ENCODE data around the gene INVS. TPM values are rescaled to one million over a fixed set of nuclear protein-coding genes. Genes with fewer than 3 reads are reported as not detected.
"Not testable (repeated sequence)": the region's sequence is repeated elsewhere in the genome, so short reads cannot be mapped to it uniquely, and the experiment has no call there.

The INVS gene, protein sequence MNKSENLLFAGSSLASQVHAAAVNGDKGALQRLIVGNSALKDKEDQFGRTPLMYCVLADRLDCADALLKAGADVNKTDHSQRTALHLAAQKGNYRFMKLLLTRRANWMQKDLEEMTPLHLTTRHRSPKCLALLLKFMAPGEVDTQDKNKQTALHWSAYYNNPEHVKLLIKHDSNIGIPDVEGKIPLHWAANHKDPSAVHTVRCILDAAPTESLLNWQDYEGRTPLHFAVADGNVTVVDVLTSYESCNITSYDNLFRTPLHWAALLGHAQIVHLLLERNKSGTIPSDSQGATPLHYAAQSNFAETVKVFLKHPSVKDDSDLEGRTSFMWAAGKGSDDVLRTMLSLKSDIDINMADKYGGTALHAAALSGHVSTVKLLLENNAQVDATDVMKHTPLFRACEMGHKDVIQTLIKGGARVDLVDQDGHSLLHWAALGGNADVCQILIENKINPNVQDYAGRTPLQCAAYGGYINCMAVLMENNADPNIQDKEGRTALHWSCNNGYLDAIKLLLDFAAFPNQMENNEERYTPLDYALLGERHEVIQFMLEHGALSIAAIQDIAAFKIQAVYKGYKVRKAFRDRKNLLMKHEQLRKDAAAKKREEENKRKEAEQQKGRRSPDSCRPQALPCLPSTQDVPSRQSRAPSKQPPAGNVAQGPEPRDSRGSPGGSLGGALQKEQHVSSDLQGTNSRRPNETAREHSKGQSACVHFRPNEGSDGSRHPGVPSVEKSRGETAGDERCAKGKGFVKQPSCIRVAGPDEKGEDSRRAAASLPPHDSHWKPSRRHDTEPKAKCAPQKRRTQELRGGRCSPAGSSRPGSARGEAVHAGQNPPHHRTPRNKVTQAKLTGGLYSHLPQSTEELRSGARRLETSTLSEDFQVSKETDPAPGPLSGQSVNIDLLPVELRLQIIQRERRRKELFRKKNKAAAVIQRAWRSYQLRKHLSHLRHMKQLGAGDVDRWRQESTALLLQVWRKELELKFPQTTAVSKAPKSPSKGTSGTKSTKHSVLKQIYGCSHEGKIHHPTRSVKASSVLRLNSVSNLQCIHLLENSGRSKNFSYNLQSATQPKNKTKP
- total RNA-seq = 11.7 TPM
- 5.0 TPM for polyA plus RNA-seq
- long read RNA-seq, donor 1 = 0 reads
- long read RNA-seq, donor 2 = 0 reads
- long read RNA-seq, donor 3, partial matches to known transcripts = 0 of 1 reads
- long read RNA-seq, donor 3, other reads (novel, unspliced or antisense) = 0 of 1 reads
- long read RNA-seq, donor 4 = 0 reads
- long read RNA-seq, donor 5, partial matches to known transcripts = 51 of 61 reads
- long read RNA-seq, donor 5, other reads (novel, unspliced or antisense) = 9 of 61 reads
- long read RNA-seq, donor 6, partial matches to known transcripts = 0 of 2 reads
- long read RNA-seq, donor 6, other reads (novel, unspliced or antisense) = 0 of 2 reads
- long read RNA-seq, donor 7, partial matches to known transcripts = 0 of 1 reads
- long read RNA-seq, donor 7, other reads (novel, unspliced or antisense) = 0 of 1 reads
- long read RNA-seq, donor 8 = 0 reads
- long read RNA-seq, donor 9 = 0 reads
- long read RNA-seq, donor 10, partial matches to known transcripts = 0 of 2 reads
- long read RNA-seq, donor 10, other reads (novel, unspliced or antisense) = 0 of 2 reads

- Histone ChIP-seq H3K36me3 (ENCODE audit: control insufficient read depth in 2 of 2, insufficient read depth in 2 of 2, low read length in 1 of 2) (peaks cover 2 to 13% of the 10 kb centered on the region in 2 donors), H3K4me1 (ENCODE audit: control insufficient read depth in 2 of 2, insufficient read depth in 2 of 2, low read length in 2 of 2) (peaks cover 0 to 12% of the 10 kb centered on the region in 2 donors), H3K27ac (ENCODE audit: low read depth in 1 of 2, low read length in 1 of 2) (peak within 1 kb of the TSS; percentile 77 to 90), H3K4me3 (ENCODE audit: low read length in 2 of 2) (peak within 1 kb of the TSS; percentile 82 to 87), H3K27me3 (ENCODE audit: control insufficient read depth in 2 of 2, insufficient read depth in 1 of 2, low read length in 1 of 2) (no peaks in the 10 kb centered on the region), H3K9me3 (ENCODE audit: control insufficient read depth in 2 of 2, insufficient read depth in 1 of 2, low read length in 1 of 2) (no peaks in the 10 kb centered on the region)
- DNase-seq (ENCODE audit: low read depth in 6 of 9, low spot score in 9 of 9) = peak; percentile 94 to 99 (median 97)
- under 1% methylated on average over 54 of the region's 54 CpGs for WGBS
Observed at GRCh38 chr9:100098887-100099721, at the start of gene INVS, which contains the start of gene ERP44. TSS of gene INVS (plus strand) at chr9:100099243. CDS start at chr9:100104522, 5,279 bp downstream. TSS of gene ERP44 (minus strand) at chr9:100099000. CDS start at chr9:100098840, 160 bp downstream.

DNA sequence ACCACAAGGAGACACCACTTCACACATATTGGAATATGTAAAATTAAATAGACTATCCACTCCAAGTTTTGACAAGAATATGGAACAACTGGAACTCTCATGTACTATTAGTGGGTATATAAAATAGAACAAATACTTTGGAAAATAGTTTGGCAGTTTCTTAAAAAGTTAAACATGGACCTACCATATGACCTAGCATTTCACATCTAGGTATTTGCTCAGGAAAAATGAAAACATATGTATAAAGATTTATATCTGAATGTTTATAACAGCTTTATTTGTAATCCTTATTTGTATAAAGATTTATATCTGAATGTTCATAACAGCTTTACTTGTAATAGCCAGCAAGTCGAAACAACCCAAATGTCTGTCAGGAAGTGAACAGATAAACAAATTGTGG, 49.5 kb upstream of the INVS start:
- no peak for DNase-seq (ENCODE audit: low read depth in 6 of 9, low spot score in 9 of 9)
- H3K27ac ChIP-seq (ENCODE audit: low read depth in 1 of 2, low read length in 1 of 2) = no peak overlapping the region
- 98% methylated on average over 1 of the region's 1 CpG for WGBS
- H3K27me3 ChIP-seq (ENCODE audit: control insufficient read depth in 2 of 2, insufficient read depth in 1 of 2, low read length in 1 of 2) = no peaks in the 10 kb centered on the region
- no peaks in the 10 kb centered on the region for H3K4me1 ChIP-seq (ENCODE audit: control insufficient read depth in 2 of 2, insufficient read depth in 2 of 2, low read length in 2 of 2)
- no peak overlapping the region for H3K4me3 ChIP-seq (ENCODE audit: low read length in 2 of 2)
- peaks cover 4 to 13% of the 10 kb centered on the region in 2 donors for H3K36me3 ChIP-seq (ENCODE audit: control insufficient read depth in 2 of 2, insufficient read depth in 2 of 2, low read length in 1 of 2)
- H3K9me3 ChIP-seq (ENCODE audit: control insufficient read depth in 2 of 2, insufficient read depth in 1 of 2, low read length in 1 of 2) = no peaks in the 10 kb centered on the region

DNA sequence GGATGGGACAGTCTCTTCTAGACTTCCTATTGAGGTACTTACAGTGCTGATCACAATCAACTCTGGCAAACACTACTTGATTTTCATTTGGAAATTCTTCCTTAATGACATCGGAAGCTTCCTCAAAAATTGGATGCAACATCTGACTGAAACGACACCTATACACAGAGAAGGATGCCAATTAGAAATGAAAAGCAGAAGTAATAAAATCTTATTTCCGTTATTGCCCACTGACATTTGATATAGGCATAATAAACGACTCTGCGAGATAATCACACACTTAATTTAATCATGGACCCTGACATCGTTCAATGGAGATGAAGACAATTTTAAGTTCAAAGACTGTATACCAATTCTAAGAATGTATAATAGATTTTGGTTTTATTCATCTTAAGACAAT, 46.7 kb upstream of the INVS start:
- Histone ChIP-seq H3K36me3 (ENCODE audit: control insufficient read depth in 2 of 2, insufficient read depth in 2 of 2, low read length in 1 of 2) (peaks cover 4 to 17% of the 10 kb centered on the region in 2 donors), H3K27ac (ENCODE audit: low read depth in 1 of 2, low read length in 1 of 2) (no peak overlapping the region), H3K9me3 (ENCODE audit: control insufficient read depth in 2 of 2, insufficient read depth in 1 of 2, low read length in 1 of 2) (no peaks in the 10 kb centered on the region), H3K4me1 (ENCODE audit: control insufficient read depth in 2 of 2, insufficient read depth in 2 of 2, low read length in 2 of 2) (no peaks in the 10 kb centered on the region), H3K4me3 (ENCODE audit: low read length in 2 of 2) (no peak overlapping the region), H3K27me3 (ENCODE audit: control insufficient read depth in 2 of 2, insufficient read depth in 1 of 2, low read length in 1 of 2) (no peaks in the 10 kb centered on the region)
- WGBS = 56% methylated on average over 6 of the region's 6 CpGs
- DNase-seq (ENCODE audit: low read depth in 6 of 9, low spot score in 9 of 9) = no peak

DNA sequence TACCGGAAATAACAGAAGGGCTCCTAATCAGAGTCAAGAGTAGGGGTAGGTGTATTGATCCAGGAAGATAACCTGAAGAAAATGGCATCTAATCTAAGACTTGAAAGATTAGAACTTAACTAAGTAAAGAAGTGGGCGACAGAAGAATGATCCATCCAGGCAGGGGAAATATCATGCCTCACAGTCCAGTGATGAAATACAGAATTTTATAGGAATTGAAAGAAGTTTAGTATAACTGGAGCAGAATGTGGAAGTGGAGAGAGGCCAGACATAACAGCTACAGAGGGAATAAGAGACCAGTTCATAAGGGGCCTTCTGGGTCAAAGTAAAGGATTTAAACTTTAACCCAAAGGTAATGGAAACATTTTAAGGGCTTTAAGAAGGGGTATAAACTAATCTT, 42.5 kb upstream of the INVS start:
- Histone ChIP-seq H3K27me3 (ENCODE audit: control insufficient read depth in 2 of 2, insufficient read depth in 1 of 2, low read length in 1 of 2) (no peaks in the 10 kb centered on the region), H3K4me3 (ENCODE audit: low read length in 2 of 2) (no peak overlapping the region), H3K36me3 (ENCODE audit: control insufficient read depth in 2 of 2, insufficient read depth in 2 of 2, low read length in 1 of 2) (peaks cover 4 to 8% of the 10 kb centered on the region in 2 donors), H3K9me3 (ENCODE audit: control insufficient read depth in 2 of 2, insufficient read depth in 1 of 2, low read length in 1 of 2) (no peaks in the 10 kb centered on the region), H3K27ac (ENCODE audit: low read depth in 1 of 2, low read length in 1 of 2) (no peak overlapping the region), H3K4me1 (ENCODE audit: control insufficient read depth in 2 of 2, insufficient read depth in 2 of 2, low read length in 2 of 2) (no peaks in the 10 kb centered on the region)
- 100% methylated on average over 2 of the region's 2 CpGs for WGBS
- no peak for DNase-seq (ENCODE audit: low read depth in 6 of 9, low spot score in 9 of 9)

DNA sequence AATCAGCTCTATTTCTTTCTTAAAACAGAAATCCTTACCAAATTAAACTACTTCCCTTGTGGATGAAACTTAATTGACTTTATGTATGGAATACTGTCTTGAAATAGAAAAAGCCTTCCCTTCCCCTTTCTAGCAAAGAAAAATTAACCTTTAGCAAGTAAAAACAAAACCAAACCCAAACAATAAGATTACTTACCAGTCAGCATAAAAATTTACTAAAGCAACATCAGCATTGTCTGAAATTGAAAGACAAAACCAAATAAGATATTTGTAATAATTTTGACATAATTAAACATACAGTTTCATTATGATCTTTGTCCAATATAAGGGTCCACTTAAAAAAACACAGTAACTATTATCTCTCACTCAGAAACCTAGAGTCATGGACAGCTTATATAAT, 41.4 kb upstream of the INVS start:
- no peaks in the 10 kb centered on the region for H3K27me3 ChIP-seq (ENCODE audit: control insufficient read depth in 2 of 2, insufficient read depth in 1 of 2, low read length in 1 of 2)
- no peak for DNase-seq (ENCODE audit: low read depth in 6 of 9, low spot score in 9 of 9)
- H3K4me1 ChIP-seq (ENCODE audit: control insufficient read depth in 2 of 2, insufficient read depth in 2 of 2, low read length in 2 of 2) = no peaks in the 10 kb centered on the region
- no peak overlapping the region for H3K4me3 ChIP-seq (ENCODE audit: low read length in 2 of 2)
- H3K27ac ChIP-seq (ENCODE audit: low read depth in 1 of 2, low read length in 1 of 2) = no peak overlapping the region
- H3K36me3 ChIP-seq (ENCODE audit: control insufficient read depth in 2 of 2, insufficient read depth in 2 of 2, low read length in 1 of 2) = peaks cover 4 to 6% of the 10 kb centered on the region in 2 donors
- no peaks in the 10 kb centered on the region for H3K9me3 ChIP-seq (ENCODE audit: control insufficient read depth in 2 of 2, insufficient read depth in 1 of 2, low read length in 1 of 2)

GRCh38 chr9:100058699-100059579, 40.1 kb upstream of the INVS start:
- Histone ChIP-seq H3K27me3 (ENCODE audit: control insufficient read depth in 2 of 2, insufficient read depth in 1 of 2, low read length in 1 of 2) (no peaks in the 10 kb centered on the region), H3K27ac (ENCODE audit: low read depth in 1 of 2, low read length in 1 of 2) (no peak overlapping the region), H3K36me3 (ENCODE audit: control insufficient read depth in 2 of 2, insufficient read depth in 2 of 2, low read length in 1 of 2) (peaks cover 4 to 6% of the 10 kb centered on the region in 2 donors), H3K9me3 (ENCODE audit: control insufficient read depth in 2 of 2, insufficient read depth in 1 of 2, low read length in 1 of 2) (no peaks in the 10 kb centered on the region), H3K4me3 (ENCODE audit: low read length in 2 of 2) (no peak overlapping the region), H3K4me1 (ENCODE audit: control insufficient read depth in 2 of 2, insufficient read depth in 2 of 2, low read length in 2 of 2) (no peaks in the 10 kb centered on the region)
- DNase-seq (ENCODE audit: low read depth in 6 of 9, low spot score in 9 of 9) = no peak
- WGBS = 95% methylated on average over 4 of the region's 4 CpGs

GRCh38 chr9:100062683-100063082, 36.4 kb upstream of the INVS start:
- H3K27ac ChIP-seq (ENCODE audit: low read depth in 1 of 2, low read length in 1 of 2); H3K9me3 ChIP-seq (ENCODE audit: control insufficient read depth in 2 of 2, insufficient read depth in 1 of 2, low read length in 1 of 2); DNase-seq (ENCODE audit: low read depth in 6 of 9, low spot score in 9 of 9); H3K36me3 ChIP-seq (ENCODE audit: control insufficient read depth in 2 of 2, insufficient read depth in 2 of 2, low read length in 1 of 2); H3K4me1 ChIP-seq (ENCODE audit: control insufficient read depth in 2 of 2, insufficient read depth in 2 of 2, low read length in 2 of 2); H3K4me3 ChIP-seq (ENCODE audit: low read length in 2 of 2); H3K27me3 ChIP-seq (ENCODE audit: control insufficient read depth in 2 of 2, insufficient read depth in 1 of 2, low read length in 1 of 2): not testable (repeated sequence)
- 94% methylated on average over 1 of the region's 1 CpG for WGBS
